ENCODE results near the gene KCNN3.
A peak's percentile ranks its signal among the peaks of the same experiment; 100 is the strongest.

DNA sequence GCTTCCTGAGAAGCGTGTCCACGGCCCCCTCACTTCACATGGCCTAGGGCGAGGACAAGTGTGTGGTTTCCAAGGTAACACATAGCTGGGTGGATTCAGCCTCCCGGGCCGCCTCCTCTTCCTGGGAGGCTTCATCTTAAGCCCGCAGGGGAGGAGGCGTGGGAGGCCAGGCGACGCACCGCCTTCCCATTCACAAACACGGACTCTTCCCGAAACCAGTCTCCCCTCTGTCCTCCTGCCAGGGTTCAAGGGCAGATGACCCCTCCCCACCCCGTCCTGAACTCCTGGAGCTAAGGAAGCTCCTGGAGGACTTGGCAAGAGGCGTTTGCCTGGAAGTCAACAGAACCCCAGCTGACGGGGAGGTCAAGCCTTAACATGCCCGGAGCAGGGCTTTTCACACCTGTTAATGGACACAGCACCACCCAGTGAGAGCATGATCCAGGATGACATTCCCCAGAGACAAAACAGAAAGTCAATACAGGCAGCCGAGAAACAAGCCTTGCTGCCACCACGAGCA is 56.7 kb downstream of the KCNN3 start:
- TF ChIP-seq, protein P1, sequence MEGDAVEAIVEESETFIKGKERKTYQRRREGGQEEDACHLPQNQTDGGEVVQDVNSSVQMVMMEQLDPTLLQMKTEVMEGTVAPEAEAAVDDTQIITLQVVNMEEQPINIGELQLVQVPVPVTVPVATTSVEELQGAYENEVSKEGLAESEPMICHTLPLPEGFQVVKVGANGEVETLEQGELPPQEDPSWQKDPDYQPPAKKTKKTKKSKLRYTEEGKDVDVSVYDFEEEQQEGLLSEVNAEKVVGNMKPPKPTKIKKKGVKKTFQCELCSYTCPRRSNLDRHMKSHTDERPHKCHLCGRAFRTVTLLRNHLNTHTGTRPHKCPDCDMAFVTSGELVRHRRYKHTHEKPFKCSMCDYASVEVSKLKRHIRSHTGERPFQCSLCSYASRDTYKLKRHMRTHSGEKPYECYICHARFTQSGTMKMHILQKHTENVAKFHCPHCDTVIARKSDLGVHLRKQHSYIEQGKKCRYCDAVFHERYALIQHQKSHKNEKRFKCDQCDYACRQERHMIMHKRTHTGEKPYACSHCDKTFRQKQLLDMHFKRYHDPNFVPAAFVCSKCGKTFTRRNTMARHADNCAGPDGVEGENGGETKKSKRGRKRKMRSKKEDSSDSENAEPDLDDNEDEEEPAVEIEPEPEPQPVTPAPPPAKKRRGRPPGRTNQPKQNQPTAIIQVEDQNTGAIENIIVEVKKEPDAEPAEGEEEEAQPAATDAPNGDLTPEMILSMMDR (IDR thresholded peaks at IDR 0.05; ENCODE audit: control extremely low read depth in 1 of 3, insufficient read depth in 1 of 3, low read depth in 1 of 3, low read length in 3 of 3), result no peak
- TF ChIP-seq, protein P2, sequence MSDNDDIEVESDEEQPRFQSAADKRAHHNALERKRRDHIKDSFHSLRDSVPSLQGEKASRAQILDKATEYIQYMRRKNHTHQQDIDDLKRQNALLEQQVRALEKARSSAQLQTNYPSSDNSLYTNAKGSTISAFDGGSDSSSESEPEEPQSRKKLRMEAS (IDR thresholded peaks at IDR 0.05), result 0 out of 2 replicates have a peak, but pooled peaks have one; percentile 33
- no peak for TF ChIP-seq SP1 (IDR thresholded peaks at IDR 0.05; ENCODE audit: low read depth, low read length)
- no peak for TF ChIP-seq ZNF274 (IDR thresholded peaks at IDR 0.05; ENCODE audit: borderline replicate concordance, extremely low read depth, low read length)
- TF ChIP-seq, protein P3, sequence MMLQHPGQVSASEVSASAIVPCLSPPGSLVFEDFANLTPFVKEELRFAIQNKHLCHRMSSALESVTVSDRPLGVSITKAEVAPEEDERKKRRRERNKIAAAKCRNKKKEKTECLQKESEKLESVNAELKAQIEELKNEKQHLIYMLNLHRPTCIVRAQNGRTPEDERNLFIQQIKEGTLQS (IDR thresholded peaks at IDR 0.05; ENCODE audit: insufficient read depth, low read depth, low read length), result no peak
- no peak for TF ChIP-seq GABPA (IDR thresholded peaks at IDR 0.05; ENCODE audit: borderline replicate concordance, insufficient read depth, low read length)
- TF ChIP-seq EZH2 (IDR thresholded peaks at IDR 0.05; ENCODE audit: low read depth, low read length, severe bottlenecking), result no peak
- TF ChIP-seq RAD21 (IDR thresholded peaks at IDR 0.05 in 1 of 2, conservative IDR thresholded peaks at IDR 0.05 in 1 of 2; ENCODE audit: low read depth in 2 of 2, low read length in 2 of 2), result no peak
- no peak for TF ChIP-seq SAP30 (IDR thresholded peaks at IDR 0.05; ENCODE audit: insufficient read depth, insufficient replicate concordance, low read length)
- no peak for TF ChIP-seq TAF1 (IDR thresholded peaks at IDR 0.05; ENCODE audit: low read depth, low read length)
- no peak for TF ChIP-seq PHF8 (conservative IDR thresholded peaks at IDR 0.05; ENCODE audit: low read depth, low read length)
- TF ChIP-seq RXRA (IDR thresholded peaks at IDR 0.05; ENCODE audit: insufficient read depth, low read depth, low read length), result no peak
